K562 (cell line): Measurements from ENCODE around the gene PARD3B. TPM values are rescaled to one million over a fixed set of nuclear protein-coding genes. Genes with fewer than 3 reads are reported as not detected.

Source experiments
- CEBPZ ChIP-seq: fragments of 150-350 bp; IDR thresholded peaks from 2 replicates; pipeline ENCODE4 v1.6.1; 2014; ENCODE audit warnings: low read depth, mild to moderate bottlenecking, low read length, borderline replicate concordance
- ETS1 ChIP-seq: conservative IDR thresholded peaks from 2 replicates; pipeline ENCODE4 v1.6.1; 2011; ENCODE audit warnings: low read depth, mild to moderate bottlenecking, low read length; ENCODE audit not compliant: control insufficient read depth
- GABPB1 ChIP-seq: sonication (generic); formaldehyde crosslinking; IDR thresholded peaks from 2 replicates; pipeline ENCODE4 v1.8.0; 2022; ENCODE audit warnings: mild to moderate bottlenecking, missing genetic modification reagents
- GATA2 ChIP-seq: sonication (generic); formaldehyde crosslinking; IDR thresholded peaks from 2 replicates; pipeline ENCODE4 v1.4.0; 2020; ENCODE audit warnings: mild to moderate bottlenecking, missing genetic modification reagents
- SAP30 ChIP-seq: fragments of 200-600 bp; sonication (generic); IDR thresholded peaks from 2 replicates; pipeline ENCODE4 v1.6.1; 2012; ENCODE audit warnings: borderline replicate concordance, low read depth, mild to moderate bottlenecking, moderate library complexity, low read length, control low read depth, inconsistent platforms; ENCODE audit not compliant: insufficient read depth, poor library complexity, severe bottlenecking
- TCF7 ChIP-seq: sonication (generic); IDR thresholded peaks from 2 replicates; pipeline ENCODE4 v1.6.1; 2016; ENCODE audit warnings: antibody characterized with exemption, borderline replicate concordance
- ZNF395 ChIP-seq: fragments of 200-800 bp; sonication (Bioruptor generic); IDR thresholded peaks from 2 replicates; pipeline ENCODE4 v1.6.1; 2017; ENCODE audit warnings: missing genetic modification characterization, missing compliant biosample characterization
- ZNF407 ChIP-seq: fragments of 450-650 bp; IDR thresholded peaks from 2 replicates; pipeline ENCODE4 v1.6.1; 2016; ENCODE audit warnings: low read depth
- ZNF583 ChIP-seq: fragments of 250-450 bp; sonication (Bioruptor Pico); IDR thresholded peaks from 2 replicates; pipeline ENCODE4 v1.4.0; 2020
- ZNF830 ChIP-seq: fragments of 250-450 bp; sonication (Bioruptor Pico); IDR thresholded peaks from 2 replicates; pipeline ENCODE4 v1.5.0; 2021; ENCODE audit warnings: mild to moderate bottlenecking
- polyA plus RNA-seq, 8 experiments: library from polyadenylated mRNA; depleted of rRNA in 4 of 8; stranded (reverse) in 5 of 8; unstranded in 3 of 8; fragments of >200 nt; fragmentation: Nextera tagmentation in 2 of 8; fragmentation: Illumina TruSeq in 1 of 8; extraction: Ambion mirVana in 2 of 8; extraction: Trizol in 1 of 8; gene quantifications; 2 replicates each; pipeline versions ENCODE4 v1.2.1 to v1.2.3, GENCODE V29; 2011 to 2014; ENCODE audit warnings: inconsistent platforms in 1 of 8, missing spikeins in 1 of 8
- total RNA-seq, 7 experiments: library from RNA; depleted of rRNA in 6 of 7; stranded (reverse); fragments of >200 nt in 6 of 7; fragmentation: Illumina TruSeq in 2 of 7; extraction: Trizol in 2 of 7; gene quantifications; 2 replicates each; pipeline versions ENCODE4 v1.2.1 to v1.2.3, GENCODE V29; 2011 to 2021; ENCODE audit warnings: low replicate concordance in 1 of 7

Gene PARD3B
- total and polyA plus RNA-seq, 9 of the 15 experiments (the other 6 are each of a cell fraction or from before 2014, with no cell fraction given), result 0.15 to 3.0 (median 1.1) TPM

- TF ChIP-seq ZNF407 (no peak), ZNF830 (CRISPR knock-in tag) (no peak), CEBPZ (no peak), ZNF395 (CRISPR knock-in tag) (no peak), GATA2 (CRISPR knock-in tag) (no peak), TCF7 (no peak), ZNF583 (CRISPR knock-in tag) (no peak), ETS1 (no peak), SAP30 (no peak), GABPB1 (CRISPR knock-in tag) (no peak)
Measured at GRCh38 chr2:205297368-205297767, 752.1 kb downstream of the PARD3B start (continued).
